Central memory CD8-positive, alpha-beta T cell (primary cell): ENCODE data around the gene MEGF8.

Experiments
- ATAC-seq: fragments of 150-1000 bp; cut with Tn5 transposase; replicated peaks from 2 replicates; pipeline ENCODE4 v1.10.0; 2022; ENCODE audit warnings: mild to moderate bottlenecking, moderate FRiP score, moderate number of reproducible peaks; ENCODE audit not compliant: poor library complexity, severe bottlenecking; ENCODE audit errors: extremely low read depth
- DNase-seq, 2 donors: peaks; one replicate each; pipeline ENCODE4 v3.0.0; 2021; ENCODE audit warnings: low spot score in 2 of 2
- H3K27ac Mint-ChIP-seq: one replicate; pipeline ENCODE4 v1.8.0; 2022; ENCODE audit warnings: low read depth, mild to moderate bottlenecking, moderate library complexity, mixed read lengths
- H3K27me3 Mint-ChIP-seq: one replicate; pipeline ENCODE4 v1.8.0; 2022; ENCODE audit warnings: mixed read lengths
- H3K36me3 Mint-ChIP-seq: one replicate; pipeline ENCODE4 v1.8.0; 2022; ENCODE audit warnings: mild to moderate bottlenecking, moderate library complexity, mixed read lengths; ENCODE audit not compliant: insufficient read depth
- H3K4me1 Mint-ChIP-seq: one replicate; pipeline ENCODE4 v1.8.0; 2022; ENCODE audit warnings: mixed read lengths
- H3K4me3 Mint-ChIP-seq: one replicate; pipeline ENCODE4 v1.8.0; 2022; ENCODE audit warnings: mild to moderate bottlenecking, moderate library complexity, mixed read lengths
- H3K9me3 Mint-ChIP-seq: one replicate; pipeline ENCODE4 v1.8.0; 2022; ENCODE audit warnings: mixed read lengths

Gene MEGF8

DNA sequence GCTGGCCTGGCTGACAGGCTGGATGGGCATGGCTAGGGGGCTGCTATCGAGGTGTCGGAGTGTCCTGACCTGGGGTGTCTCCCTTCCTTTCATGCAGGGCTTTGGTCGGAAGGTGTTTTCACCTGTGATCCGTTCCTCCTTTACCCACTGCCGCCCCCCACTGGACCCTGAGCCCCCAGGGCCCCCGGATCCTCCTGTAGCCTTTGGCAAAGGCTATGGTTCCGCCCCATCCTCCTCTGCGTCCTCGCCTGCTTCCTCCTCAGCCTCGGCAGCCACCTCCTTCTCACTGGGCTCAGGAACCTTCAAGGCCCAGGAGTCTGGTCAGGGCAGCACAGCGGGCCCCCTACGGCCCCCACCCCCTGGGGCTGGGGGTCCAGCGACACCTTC, 35.3 kb upstream of the MEGF8 start:
- no peak overlapping the region for H3K27ac Mint-ChIP-seq
- DNase-seq (no peak), ATAC-seq (no peak)
- H3K9me3 Mint-ChIP-seq, result no peaks in the 10 kb centered on the region
- peaks cover 17% of the 10 kb centered on the region for H3K36me3 Mint-ChIP-seq
- no peak overlapping the region for H3K4me3 Mint-ChIP-seq
- no peaks in the 10 kb centered on the region for H3K27me3 Mint-ChIP-seq
- H3K4me1 Mint-ChIP-seq, result peaks cover 20% of the 10 kb centered on the region

- Mint-ChIP-seq H3K27me3 (no peaks in the 10 kb centered on the region), H3K4me3 (no peak overlapping the region), H3K4me1 (peaks cover 17% of the 10 kb centered on the region), H3K36me3 (peaks cover 17% of the 10 kb centered on the region), H3K9me3 (no peaks in the 10 kb centered on the region), H3K27ac (peak overlapping the region; percentile 35)
- ATAC-seq (peak; percentile 73), DNase-seq (peak; percentile 45 to 58)
Observed at GRCh38 chr19:42290523-42291434, 34.7 kb upstream of the MEGF8 start.

DNA sequence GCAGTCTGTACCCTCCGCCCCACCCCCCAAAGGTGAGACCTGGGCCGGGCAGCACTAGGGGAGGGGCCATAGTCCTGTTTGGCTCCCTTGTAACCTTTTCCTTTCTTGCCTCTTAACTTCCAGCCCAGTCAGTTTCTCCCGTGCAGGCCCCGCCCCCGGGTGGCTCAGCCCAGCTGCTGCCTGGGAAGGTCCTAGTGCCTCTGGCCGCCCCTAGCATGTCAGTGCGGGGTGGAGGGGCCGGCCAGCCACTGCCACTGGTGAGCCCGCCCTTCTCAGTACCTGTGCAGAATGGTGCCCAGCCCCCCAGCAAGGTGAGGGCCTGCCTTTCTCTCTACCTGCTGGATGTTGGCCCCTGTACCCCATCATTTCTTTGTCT, 34.0 kb upstream of the MEGF8 start:
- Mint-ChIP-seq H3K4me3 (no peak overlapping the region), H3K27ac (peak overlapping the region; percentile 35), H3K27me3 (no peaks in the 10 kb centered on the region), H3K9me3 (no peaks in the 10 kb centered on the region), H3K36me3 (peaks cover 16% of the 10 kb centered on the region), H3K4me1 (peaks cover 12% of the 10 kb centered on the region)
- DNase-seq (no peak), ATAC-seq (no peak)

DNA sequence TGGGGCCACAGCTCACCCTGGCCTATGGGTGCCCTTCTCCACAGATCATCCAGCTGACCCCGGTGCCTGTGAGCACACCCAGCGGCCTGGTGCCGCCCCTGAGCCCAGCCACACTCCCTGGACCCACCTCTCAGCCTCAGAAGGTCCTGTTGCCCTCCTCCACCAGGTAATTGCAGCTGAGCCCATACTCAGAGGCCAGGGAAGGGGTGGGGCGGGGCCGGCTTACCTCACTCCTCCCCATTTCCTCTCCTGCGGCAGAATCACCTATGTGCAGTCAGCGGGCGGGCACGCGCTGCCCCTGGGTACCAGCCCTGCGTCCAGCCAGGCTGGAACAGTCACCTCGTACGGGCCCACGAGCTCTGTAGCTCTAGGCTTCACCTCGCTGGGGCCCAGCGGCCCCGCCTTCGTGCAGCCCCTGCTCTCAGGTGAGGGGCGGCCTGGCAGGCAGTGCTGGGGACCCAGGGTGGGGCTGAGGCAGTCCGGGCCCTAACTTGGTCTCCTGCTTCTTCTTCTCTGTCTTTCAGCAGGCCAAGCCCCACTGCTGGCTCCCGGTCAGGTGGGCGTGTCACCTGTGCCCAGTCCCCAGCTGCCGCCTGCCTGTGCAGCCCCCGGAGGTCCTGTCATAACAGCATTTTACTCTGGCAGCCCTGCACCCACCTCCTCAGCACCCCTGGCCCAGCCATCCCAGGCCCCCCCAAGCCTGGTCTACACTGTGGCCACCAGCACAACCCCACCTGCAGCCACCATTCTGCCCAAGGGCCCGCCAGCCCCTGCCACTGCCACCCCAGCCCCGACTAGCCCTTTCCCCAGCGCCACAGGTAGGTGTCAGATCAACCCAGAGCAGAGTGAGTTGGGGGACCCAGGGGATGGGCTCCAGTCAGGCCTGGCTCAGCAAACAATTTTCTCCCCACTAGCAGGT, 33.1 kb upstream of the MEGF8 start:
- no peak overlapping the region for H3K4me3 Mint-ChIP-seq
- H3K9me3 Mint-ChIP-seq, result no peaks in the 10 kb centered on the region
- ATAC-seq, result no peak
- peaks cover 16% of the 10 kb centered on the region for H3K36me3 Mint-ChIP-seq
- DNase-seq, result no peak
- peak overlapping the region; percentile 35 for H3K27ac Mint-ChIP-seq
- peaks cover 12% of the 10 kb centered on the region for H3K4me1 Mint-ChIP-seq
- no peaks in the 10 kb centered on the region for H3K27me3 Mint-ChIP-seq

GRCh38 chr19:42292963-42293362, 32.5 kb upstream of the MEGF8 start:
- H3K4me1 Mint-ChIP-seq, result peaks cover 12% of the 10 kb centered on the region
- ATAC-seq (no peak), DNase-seq (no peak)
- H3K27me3 Mint-ChIP-seq, result no peaks in the 10 kb centered on the region
- peak overlapping the region; percentile 56 for H3K27ac Mint-ChIP-seq
- H3K9me3 Mint-ChIP-seq, result no peaks in the 10 kb centered on the region
- H3K4me3 Mint-ChIP-seq, result no peak overlapping the region
- peaks cover 17% of the 10 kb centered on the region for H3K36me3 Mint-ChIP-seq

- no peak for DNase-seq
- Mint-ChIP-seq H3K4me3 (no peak overlapping the region), H3K27ac (peak overlapping the region; percentile 56), H3K27me3 (no peaks in the 10 kb centered on the region), H3K4me1 (peaks cover 12% of the 10 kb centered on the region), H3K36me3 (peaks cover 19% of the 10 kb centered on the region), H3K9me3 (no peaks in the 10 kb centered on the region)
- no peak for ATAC-seq
Observed at GRCh38 chr19:42293540-42293939, 31.9 kb upstream of the MEGF8 start.

DNA sequence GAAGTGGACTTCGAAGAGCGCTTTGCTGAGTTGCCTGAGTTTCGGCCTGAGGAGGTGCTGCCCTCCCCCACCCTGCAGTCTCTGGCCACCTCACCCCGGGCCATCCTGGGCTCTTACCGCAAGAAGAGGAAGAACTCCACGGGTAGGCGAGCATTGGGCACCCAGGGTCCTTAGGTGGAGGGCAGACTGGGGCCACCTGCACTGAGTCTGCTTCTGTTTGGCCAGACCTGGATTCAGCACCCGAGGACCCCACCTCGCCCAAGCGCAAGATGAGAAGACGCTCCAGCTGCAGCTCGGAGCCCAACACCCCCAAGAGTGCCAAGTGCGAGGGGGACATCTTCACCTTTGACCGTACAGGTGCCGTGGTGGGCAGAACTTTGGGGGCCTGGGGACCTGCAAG, 31.5 kb upstream of the MEGF8 start:
- Mint-ChIP-seq H3K27ac (peak overlapping the region; percentile 53), H3K4me3 (no peak overlapping the region), H3K36me3 (peaks cover 19% of the 10 kb centered on the region)

DNA sequence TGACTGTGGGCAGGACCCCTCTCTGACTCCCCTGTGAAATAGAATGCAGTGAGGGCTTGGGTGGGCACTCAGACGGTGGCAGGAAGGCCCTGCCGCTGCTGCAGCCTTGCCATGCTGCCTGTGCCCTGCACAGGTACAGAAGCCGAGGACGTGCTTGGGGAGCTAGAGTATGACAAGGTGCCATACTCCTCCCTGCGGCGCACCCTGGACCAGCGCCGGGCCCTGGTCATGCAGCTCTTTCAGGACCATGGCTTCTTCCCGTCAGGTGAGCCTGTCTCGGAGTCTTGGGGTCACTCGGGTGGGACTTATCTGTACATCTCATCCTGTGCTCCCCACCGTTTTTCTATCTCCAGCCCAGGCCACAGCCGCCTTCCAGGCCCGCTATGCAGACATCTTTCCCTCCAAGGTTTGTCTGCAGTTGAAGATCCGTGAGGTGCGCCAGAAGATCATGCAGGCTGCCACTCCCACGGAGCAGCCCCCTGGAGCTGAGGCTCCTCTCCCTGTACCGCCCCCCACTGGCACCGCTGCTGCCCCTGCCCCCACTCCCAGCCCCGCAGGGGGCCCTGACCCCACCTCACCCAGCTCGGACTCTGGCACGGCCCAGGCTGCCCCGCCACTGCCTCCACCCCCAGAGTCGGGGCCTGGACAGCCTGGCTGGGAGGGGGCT, 30.8 kb upstream of the MEGF8 start:
- H3K4me3 Mint-ChIP-seq, result no peak overlapping the region

More for the DNA sequence above, 31.5 kb upstream of the MEGF8 start:
- Mint-ChIP-seq H3K4me1 (peaks cover 12% of the 10 kb centered on the region), H3K27me3 (no peaks in the 10 kb centered on the region), H3K9me3 (no peaks in the 10 kb centered on the region)
- DNase-seq (no peak), ATAC-seq (no peak)

DNA sequence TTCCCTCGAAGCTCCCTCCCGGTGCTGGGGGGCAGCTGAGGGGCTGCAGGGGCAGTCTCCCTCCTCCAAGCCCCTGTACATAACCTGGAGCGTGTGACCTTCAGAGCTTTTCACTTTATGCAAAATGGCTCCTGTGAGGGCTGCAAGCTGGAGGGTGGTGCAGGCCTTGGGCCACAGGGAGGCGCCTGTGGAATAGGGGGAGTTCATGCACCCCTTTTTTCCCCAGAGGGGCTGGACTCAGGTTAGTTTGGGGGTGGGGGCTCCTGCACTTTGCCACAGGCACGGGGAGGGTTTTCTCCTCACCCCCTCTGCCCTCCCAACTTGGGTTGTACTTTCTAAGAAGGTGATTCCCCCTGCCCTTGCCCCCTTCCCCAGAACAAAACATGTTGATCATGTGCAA, 30.1 kb upstream of the MEGF8 start:
- Mint-ChIP-seq H3K9me3 (no peaks in the 10 kb centered on the region), H3K27ac (no peak overlapping the region), H3K4me3 (no peak overlapping the region), H3K4me1 (peaks cover 12% of the 10 kb centered on the region), H3K36me3 (peaks cover 22% of the 10 kb centered on the region), H3K27me3 (no peaks in the 10 kb centered on the region)
- no peak for DNase-seq
- ATAC-seq, result no peak

More for the DNA sequence above, 30.8 kb upstream of the MEGF8 start:
- Mint-ChIP-seq H3K36me3 (peaks cover 19% of the 10 kb centered on the region), H3K9me3 (no peaks in the 10 kb centered on the region), H3K27me3 (no peaks in the 10 kb centered on the region), H3K27ac (peak overlapping the region; percentile 53), H3K4me1 (peaks cover 12% of the 10 kb centered on the region)
- no peak for DNase-seq
- no peak for ATAC-seq

GRCh38 chr19:42295831-42296525, 29.5 kb upstream of the MEGF8 start:
- DNase-seq (peak; percentile 83 to 94), ATAC-seq (peak; percentile 87)
- Mint-ChIP-seq H3K36me3 (peaks cover 19% of the 10 kb centered on the region), H3K27me3 (no peaks in the 10 kb centered on the region), H3K9me3 (no peaks in the 10 kb centered on the region), H3K4me3 (no peak overlapping the region), H3K27ac (no peak overlapping the region), H3K4me1 (peaks cover 12% of the 10 kb centered on the region)

GRCh38 chr19:42297039-42297438, 28.4 kb upstream of the MEGF8 start:
- peaks cover 16% of the 10 kb centered on the region for H3K4me1 Mint-ChIP-seq
- H3K9me3 Mint-ChIP-seq, result no peaks in the 10 kb centered on the region
- no peak overlapping the region for H3K27ac Mint-ChIP-seq
- ATAC-seq, result no peak
- DNase-seq, result no peak
- peaks cover 15% of the 10 kb centered on the region for H3K36me3 Mint-ChIP-seq
- no peak overlapping the region for H3K4me3 Mint-ChIP-seq
- no peaks in the 10 kb centered on the region for H3K27me3 Mint-ChIP-seq
